Ovary (tissue), 3 donors: ENCODE measurements around the gene IRF8.

ENCODE experiments used
- CTCF ChIP-seq, 3 donors: fragments of 450-650 bp in 2 of 3; fragments of 200-600 bp in 1 of 3; IDR thresholded peaks; one replicate each; pipeline versions ENCODE4 v1.5.1 to v1.8.0; 2016 to 2022; ENCODE audit warnings: antibody characterized with exemption in 3 of 3, mild to moderate bottlenecking in 1 of 3
- POLR2A ChIP-seq: fragments of 450-650 bp; IDR thresholded peaks from one replicate; pipeline ENCODE4 v1.6.1; 2017; ENCODE audit warnings: antibody characterized with exemption, mild to moderate bottlenecking, moderate library complexity
- donor health status: DM: no; HTN: no; CAD: no.

- TF ChIP-seq POLR2A (no peak), CTCF (IDR thresholded peaks at IDR 0.05) (no peak)
Measured at GRCh38 chr16:85916141-85916890, 17.4 kb downstream of the IRF8 start.
